ENCODE results near the gene WDR46. TPM values are rescaled to one million over a fixed set of nuclear protein-coding genes. Genes with fewer than 3 reads are reported as not detected.

WDR46 gene
- total RNA-seq, 1 donor from 2014 or later: 117 TPM

- TF ChIP-seq CTCF (IDR thresholded peaks at IDR 0.05): no peak
- Mint-ChIP-seq H3K36me3 (ENCODE audit: low read depth) (peaks cover 30% of the 10 kb centered on the region), H3K9me3 (no peaks in the 10 kb centered on the region), H3K27ac (no peak overlapping the region), H3K4me1 (peaks cover 28% of the 10 kb centered on the region), H3K4me3 (peak overlapping the region; percentile 40), H3K27me3 (no peaks in the 10 kb centered on the region)
- ChIA-PET POLR2A (interaction anchor here (3.7 to 5.5 kb wide), 3 partner anchors 20 to 43 kb away, joined by 32 to 55 read pairs (median 37); partner anchors contain the start of genes B3GALT4, RING1, RPS18 and VPS52), CTCF (no interaction called here)
- ATAC-seq (ENCODE audit: low read depth) (no peak), DNase-seq (no peak)
- intact Hi-C loops (cut with micrococcal nuclease): no loop called here
These were observed 37.5 kb downstream of the WDR46 start for GRCh38 chr6:33251395-33252012.

GRCh38 chr6:33250731-33251130 is 38.3 kb downstream of the WDR46 start:
- H3K4me1 Mint-ChIP-seq: peaks cover 28% of the 10 kb centered on the region
- peaks cover 27% of the 10 kb centered on the region for H3K36me3 Mint-ChIP-seq (ENCODE audit: low read depth)
- peak overlapping the region; percentile 91 for H3K27ac Mint-ChIP-seq
- intact Hi-C loops (cut with micrococcal nuclease): no loop called here
- no peak for DNase-seq
- TF ChIP-seq CTCF (IDR thresholded peaks at IDR 0.05): no peak
- H3K9me3 Mint-ChIP-seq: no peaks in the 10 kb centered on the region
- ChIA-PET CTCF (no interaction called here), POLR2A (interaction anchor here (1.8 to 5.5 kb wide), 7 partner anchors 21 to 170 kb away, joined by 4 to 55 read pairs (median 27); partner anchors contain the start of genes B3GALT4, PFDN6, RING1 and RPS18)
- H3K4me3 Mint-ChIP-seq: peak overlapping the region; percentile 91
- no peak for ATAC-seq (ENCODE audit: low read depth)
- H3K27me3 Mint-ChIP-seq: no peaks in the 10 kb centered on the region

- DNase-seq (peak; percentile 22), ATAC-seq (ENCODE audit: low read depth) (no peak)
- peak overlapping the region; percentile 91 for H3K27ac Mint-ChIP-seq
- intact Hi-C loops (cut with micrococcal nuclease): loop anchor here (1.0 to 2.0 kb wide), 8 partner anchors 21 to 365 kb away; partner anchors contain the start of genes KIFC1, PFDN6, RXRB and SLC39A7
- ChIA-PET CTCF (interaction anchor here (0.7 to 2.5 kb wide), 10 partner anchors 21 to 249 kb away, joined by 3 to 29 read pairs (median 8); partner anchors contain the start of genes B3GALT4, RING1, RPS18 and VPS52), POLR2A (interaction anchor here (0.5 to 5.5 kb wide), 34 partner anchors 10 to 1060 kb away, joined by 3 to 55 read pairs (median 5); partner anchors contain the start of genes B3GALT4, BRD2, HLA-DOA and HLA-DPA1)
- H3K36me3 Mint-ChIP-seq (ENCODE audit: low read depth): peaks cover 26% of the 10 kb centered on the region
- no peaks in the 10 kb centered on the region for H3K27me3 Mint-ChIP-seq
- peaks cover 28% of the 10 kb centered on the region for H3K4me1 Mint-ChIP-seq
- no peak for TF ChIP-seq CTCF (IDR thresholded peaks at IDR 0.05)
- no peaks in the 10 kb centered on the region for H3K9me3 Mint-ChIP-seq
- H3K4me3 Mint-ChIP-seq: peak overlapping the region; percentile 91
These were observed 39.1 kb downstream of the WDR46 start for GRCh38 chr6:33249732-33250630.

GRCh38 chr6:33248932-33249731 is 39.9 kb downstream of the WDR46 start:
- Mint-ChIP-seq H3K27ac (peak overlapping the region; percentile 91), H3K27me3 (no peaks in the 10 kb centered on the region), H3K9me3 (no peaks in the 10 kb centered on the region), H3K36me3 (ENCODE audit: low read depth) (peaks cover 26% of the 10 kb centered on the region), H3K4me3 (peak overlapping the region; percentile 91), H3K4me1 (peaks cover 28% of the 10 kb centered on the region)
- ATAC-seq (ENCODE audit: low read depth) (peak; percentile 84), DNase-seq (peak; percentile 86)
- TF ChIP-seq CTCF (IDR thresholded peaks at IDR 0.05): no peak
- POLR2A ChIA-PET: interaction anchor here (0.5 to 5.5 kb wide), 42 partner anchors 10 to 1059 kb away, joined by 3 to 55 read pairs (median 5); partner anchors contain the start of genes B3GALT4, BRD2, HLA-DOA and HLA-DPA1
- intact Hi-C loops (cut with micrococcal nuclease): loop anchor here (1.0 to 2.0 kb wide), 14 partner anchors 22 to 364 kb away; partner anchors contain the start of genes KIFC1, PFDN6, RXRB and SLC39A7
- CTCF ChIA-PET: interaction anchor here (1.1 to 2.5 kb wide), 23 partner anchors 22 to 315 kb away, joined by 3 to 29 read pairs (median 7); partner anchors contain the start of genes B3GALT4, RING1, RPS18 and VPS52
